GM21447 (cell line): Measurements from ENCODE around the gene SPECC1L.
"Not testable (repeated sequence)": the region's sequence is repeated elsewhere in the genome, so short reads cannot be mapped to it uniquely, and the experiment has no call there.

Experiments
- ATAC-seq: cut with Tn5 transposase; IDR thresholded peaks from one replicate; pipeline ENCODE4 v1.9.1; 2021; ENCODE audit not compliant: unreplicated experiment

SPECC1L gene

DNA sequence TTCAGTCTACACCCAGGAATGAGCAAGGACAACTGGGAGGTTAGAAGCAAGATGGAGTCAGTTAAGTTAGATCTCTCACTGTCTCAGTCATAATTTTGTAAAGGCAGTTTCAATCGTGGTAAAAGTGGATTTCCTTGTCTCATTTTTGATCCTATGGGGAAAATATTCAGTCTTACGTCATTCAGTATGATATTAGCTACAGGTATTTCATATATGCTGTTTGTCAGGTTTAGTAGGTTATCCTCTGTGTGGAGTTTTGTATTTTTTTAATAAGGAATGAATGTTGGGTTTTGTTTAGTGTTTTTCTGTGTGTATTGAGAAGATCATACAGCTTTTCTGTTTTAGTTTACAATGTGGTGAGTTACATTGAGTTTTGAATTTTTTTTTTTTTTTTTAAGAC lies 11.8 kb downstream of the SPECC1L start:
- no peak for ATAC-seq

DNA sequence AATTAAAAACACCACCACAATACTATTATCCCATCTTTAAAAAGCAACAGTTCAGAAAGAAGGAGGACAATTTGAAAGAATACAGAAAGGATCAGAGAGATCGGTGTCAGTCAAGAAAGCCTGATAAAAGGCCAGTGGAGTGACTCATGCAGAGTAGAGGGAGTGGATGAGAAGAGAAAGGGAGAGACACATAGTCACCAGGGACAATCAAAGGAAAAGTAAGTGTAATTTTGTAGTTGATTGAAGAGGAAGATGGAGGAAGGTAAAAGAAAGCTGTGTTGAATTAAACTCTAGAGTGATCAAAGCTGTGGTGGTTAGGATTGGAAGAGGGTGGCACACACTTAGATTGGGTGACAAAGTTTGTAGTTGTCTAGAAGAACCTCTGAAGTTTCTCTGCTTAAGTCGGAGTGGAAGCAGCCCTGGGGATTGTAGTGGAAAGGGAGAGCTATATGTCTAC lies 14.1 kb downstream of the SPECC1L start:
- no peak for ATAC-seq

DNA sequence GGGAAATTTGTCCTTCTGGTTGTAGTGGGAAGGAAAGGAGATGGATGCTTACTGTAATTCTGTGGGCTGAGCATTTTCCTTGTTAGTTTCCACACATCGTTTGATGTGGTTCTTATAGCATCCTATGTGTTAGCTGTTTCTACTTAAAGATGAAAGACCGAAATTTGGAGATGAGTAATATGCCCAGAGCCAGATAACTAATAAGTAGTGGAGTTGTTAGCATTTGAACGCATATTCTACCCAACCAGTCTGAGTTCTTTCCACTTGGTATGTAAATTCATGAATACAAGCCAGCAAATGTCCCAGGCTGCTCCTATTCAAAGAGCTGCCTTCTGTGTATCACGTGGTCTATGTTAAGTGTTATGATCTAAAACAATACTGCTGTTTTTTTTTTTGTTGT lies 14.6 kb downstream of the SPECC1L start:
- ATAC-seq = no peak

DNA sequence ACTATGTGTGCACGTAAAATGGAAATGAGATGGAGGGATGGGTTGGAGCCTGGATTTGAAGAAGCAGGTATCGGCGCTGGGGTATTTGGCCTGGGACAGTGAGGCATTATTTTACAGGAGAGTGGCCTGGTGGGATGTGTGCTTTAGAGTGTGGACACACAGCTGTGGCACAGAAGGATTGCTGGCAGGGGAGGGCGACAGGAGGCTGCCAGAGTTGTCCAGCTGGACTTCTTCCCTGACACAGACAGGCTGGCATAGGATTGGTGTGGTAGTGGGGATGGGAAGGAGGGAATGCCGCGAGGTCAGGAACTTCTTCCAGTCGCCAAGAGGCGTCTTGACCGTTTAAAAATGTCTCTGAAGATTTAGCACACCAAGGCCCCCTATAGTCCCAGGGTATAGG lies 16.6 kb downstream of the SPECC1L start:
- not testable (repeated sequence) for ATAC-seq

DNA sequence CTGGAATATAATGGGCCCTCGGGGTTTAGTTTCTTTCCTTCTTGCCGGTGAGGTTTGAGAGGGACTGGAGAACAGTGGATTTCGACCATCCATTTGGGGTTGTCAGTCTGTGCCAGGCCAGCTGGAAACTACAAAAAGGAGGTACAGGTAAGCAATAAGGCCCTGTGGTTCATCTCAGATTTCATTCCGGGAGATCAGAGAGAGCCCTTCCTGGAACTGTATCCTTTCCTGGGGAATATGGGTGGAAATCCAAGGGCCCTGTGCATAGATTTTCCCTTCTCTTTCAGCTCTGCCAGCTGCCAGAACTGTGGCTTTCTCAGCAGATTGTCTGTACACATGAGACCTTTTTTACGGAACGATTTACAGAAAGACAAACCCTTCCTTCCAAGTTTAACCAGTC lies 17.2 kb downstream of the SPECC1L start:
- ATAC-seq = not testable (repeated sequence)

DNA sequence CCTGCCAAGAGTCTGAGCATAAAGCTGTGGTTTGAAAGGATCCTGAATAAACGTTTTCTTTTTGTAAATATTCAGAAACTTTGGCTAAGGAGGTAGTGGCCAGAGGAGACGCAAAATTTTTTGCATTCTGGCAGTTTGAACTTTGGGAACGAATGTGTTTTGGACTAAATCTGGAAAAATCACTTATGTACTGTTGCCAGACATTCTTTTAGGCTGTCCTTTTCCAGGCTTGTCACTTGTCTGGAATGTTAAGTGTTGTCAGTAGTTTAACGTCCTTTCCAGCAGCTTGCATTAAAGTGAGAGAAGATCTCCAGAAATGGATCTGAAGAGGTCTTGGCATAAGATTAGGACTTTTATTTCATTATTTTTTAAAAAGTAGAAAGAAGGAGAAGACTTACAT lies 18.5 kb downstream of the SPECC1L start:
- no peak for ATAC-seq

DNA sequence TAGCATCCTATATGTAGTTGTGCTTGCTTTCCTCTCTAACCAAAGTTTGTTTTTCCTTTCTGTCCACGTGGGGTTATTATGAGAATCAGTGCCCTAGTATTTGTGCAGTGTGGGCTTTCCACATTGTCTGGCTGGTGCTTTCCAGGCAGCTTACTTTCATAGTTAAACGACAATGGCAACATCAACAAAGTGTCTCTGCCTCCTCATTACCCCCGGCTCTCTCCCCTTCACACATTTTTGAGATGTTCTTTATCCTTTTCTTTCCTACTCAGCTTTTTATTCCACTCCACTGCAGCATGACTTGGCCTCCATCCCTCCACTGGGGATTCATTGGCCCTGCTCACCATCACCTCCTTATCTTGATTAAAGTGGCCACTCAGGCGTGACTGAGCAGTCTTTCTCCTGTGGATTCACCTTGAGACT lies 19.1 kb downstream of the SPECC1L start:
- ATAC-seq = no peak

DNA sequence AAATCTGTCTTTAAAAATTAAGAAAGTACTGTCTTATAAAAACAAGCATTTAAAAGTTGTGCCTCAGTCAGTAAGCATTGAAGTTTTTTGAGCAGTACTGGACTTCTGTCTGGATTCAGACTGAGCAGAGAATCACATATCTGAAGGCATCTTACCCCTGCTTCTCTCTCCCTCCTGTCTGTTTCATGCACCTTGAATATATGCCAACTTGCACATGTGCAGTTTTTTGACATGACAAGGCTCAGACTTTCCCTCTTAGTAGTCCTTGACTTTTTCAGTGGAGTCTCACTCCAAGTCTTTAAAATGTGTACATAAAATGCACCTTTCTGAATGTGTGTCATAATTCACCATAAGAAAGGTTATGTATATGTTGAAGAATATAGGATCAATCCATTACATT lies 19.8 kb downstream of the SPECC1L start:
- ATAC-seq = no peak

DNA sequence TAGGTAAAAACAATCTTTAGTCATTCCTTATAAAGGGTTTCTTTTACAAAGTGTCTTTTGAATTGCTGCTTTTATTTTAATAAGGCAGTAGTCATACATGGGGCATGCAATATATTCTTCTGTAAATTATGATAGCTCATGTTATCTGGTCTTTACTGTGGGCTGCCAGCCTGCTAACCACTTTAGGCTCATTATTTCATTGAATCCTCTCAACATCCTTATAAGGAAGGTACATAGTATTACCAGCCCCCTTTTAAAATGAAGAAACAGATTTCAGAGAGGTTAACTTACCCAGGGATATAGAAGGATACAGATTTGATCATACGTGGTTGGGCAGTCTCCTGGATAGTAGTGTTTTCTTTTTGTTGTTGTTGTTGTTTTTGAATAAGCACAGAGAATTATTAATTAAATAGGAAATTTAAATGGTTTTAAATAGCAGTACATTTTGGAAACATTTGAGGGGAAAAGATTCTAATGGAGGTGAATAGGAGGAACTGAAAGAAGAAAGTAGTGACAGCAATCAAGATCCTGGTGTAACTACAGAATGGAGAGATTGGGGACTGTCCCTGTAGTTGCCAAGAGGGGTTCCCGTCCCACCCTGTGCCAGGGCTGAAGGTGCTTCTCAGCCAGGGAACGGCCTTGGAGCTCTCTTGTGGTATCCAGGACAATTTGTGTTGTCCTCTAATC lies 21.0 kb downstream of the SPECC1L start:
- no peak for ATAC-seq

DNA sequence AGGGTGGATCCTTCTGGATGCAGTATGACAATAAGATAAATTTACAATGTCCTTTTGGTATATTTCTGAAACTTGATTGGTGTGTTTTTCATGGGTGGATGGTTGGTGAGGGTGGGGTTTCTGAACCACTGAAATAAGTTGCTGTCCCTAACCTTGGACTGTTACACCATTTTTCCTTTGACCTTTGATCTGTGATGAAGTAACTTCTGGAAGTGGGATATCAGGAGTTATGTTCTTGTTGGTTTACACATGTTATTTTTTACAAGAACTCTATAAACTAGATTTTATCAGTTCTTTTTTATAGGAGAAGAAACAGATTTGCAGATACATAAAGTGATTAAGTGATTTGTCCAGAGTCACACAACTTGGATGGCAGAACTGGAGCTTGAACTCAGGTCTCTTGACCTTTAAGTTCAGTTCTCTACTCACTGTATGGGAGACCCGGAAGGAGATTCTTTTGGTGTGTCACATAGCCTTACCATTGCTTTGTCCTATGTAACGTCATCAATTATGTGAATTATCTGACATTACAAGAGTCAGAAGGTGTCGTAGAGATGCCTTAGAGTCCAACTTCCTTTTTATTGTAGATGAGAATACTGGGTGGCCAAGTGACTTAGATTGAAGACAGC lies 21.7 kb downstream of the SPECC1L start:
- not testable (repeated sequence) for ATAC-seq

DNA sequence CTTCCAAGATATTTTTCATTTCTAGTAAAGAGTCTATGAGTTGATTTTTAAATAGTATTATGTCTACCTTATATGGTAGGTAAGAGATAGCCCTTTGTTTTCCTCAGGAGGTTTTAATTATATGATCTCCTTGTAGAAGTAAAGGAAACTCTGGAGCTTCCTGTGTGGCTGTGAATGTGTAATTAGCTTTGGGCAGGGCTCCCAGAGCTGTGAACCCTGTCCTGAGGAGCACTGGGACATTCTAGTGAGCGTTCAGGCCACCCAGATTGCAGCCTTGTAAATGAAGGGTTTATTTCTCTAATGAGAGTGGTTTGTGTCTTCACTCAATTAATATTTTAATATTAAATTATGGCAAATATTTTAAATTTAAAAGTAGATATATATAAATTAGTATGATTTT lies 24.3 kb downstream of the SPECC1L start:
- not testable (repeated sequence) for ATAC-seq

DNA sequence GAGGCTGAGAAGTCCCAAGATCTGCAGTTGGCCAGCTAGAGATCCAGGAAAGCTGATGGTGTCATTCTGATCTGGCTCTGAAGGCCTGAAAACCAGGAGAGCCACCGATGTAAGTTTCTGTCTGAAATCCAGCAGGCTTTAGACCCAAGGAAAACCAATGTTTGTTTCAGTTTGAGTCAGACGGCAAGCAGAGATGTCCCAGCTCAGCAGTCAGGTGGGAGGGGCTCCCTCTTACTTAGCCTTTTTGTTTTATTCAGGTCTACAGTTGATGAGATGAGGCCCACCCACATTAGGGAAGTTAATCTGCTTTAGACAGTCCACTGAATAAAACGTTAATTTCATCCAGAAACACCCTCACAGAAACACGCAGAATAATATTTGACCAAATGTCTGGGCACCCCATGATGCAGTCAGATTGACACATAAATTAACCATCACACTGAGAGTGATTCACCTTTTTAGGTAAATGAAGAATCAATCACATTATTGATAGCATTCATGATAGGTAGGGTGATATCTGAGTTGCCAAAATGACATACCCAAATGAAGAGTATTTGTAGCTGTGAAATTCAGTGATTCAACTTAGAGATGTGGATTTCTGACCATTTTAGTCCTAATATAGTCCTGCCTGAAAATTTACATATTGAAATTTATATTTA lies 28.0 kb downstream of the SPECC1L start:
- not testable (repeated sequence) for ATAC-seq

DNA sequence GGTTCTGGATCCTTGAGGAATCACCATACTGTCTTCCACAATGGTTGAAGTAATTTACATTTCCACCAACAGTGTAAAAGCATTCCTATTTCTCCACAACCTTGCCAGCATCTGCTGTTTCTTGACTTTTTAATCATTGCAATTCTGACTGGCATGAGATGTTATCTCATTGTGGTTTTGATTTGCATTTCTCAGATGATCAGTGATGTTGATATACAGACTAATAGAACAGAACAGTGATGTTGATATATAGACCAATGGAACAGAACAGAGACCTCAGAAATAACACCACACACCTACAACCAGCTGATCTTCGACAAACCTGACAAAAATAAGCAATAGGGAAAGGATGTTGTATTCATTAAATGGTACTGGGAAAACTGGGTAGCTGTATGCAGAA lies 29.9 kb downstream of the SPECC1L start:
- ATAC-seq = not testable (repeated sequence)

DNA sequence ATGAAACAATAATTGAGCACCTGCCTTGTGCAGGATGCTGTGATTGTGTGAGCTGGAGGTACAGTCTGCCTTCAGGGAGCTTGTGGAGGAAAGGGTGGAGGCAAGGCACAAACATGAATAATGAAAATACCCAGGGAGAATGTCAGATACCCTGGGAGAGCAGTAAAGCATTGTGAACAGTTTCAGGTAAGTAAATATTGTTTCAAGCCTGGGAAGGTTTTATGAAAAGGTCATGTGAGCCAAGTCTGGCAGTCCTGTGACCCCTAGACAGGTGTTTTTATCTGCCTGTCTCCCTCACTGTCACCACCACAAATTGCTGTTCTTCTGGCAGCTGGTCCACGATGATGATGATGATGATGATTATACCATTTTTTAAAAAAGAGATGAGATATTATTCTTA lies 32.0 kb downstream of the SPECC1L start:
- no peak for ATAC-seq

DNA sequence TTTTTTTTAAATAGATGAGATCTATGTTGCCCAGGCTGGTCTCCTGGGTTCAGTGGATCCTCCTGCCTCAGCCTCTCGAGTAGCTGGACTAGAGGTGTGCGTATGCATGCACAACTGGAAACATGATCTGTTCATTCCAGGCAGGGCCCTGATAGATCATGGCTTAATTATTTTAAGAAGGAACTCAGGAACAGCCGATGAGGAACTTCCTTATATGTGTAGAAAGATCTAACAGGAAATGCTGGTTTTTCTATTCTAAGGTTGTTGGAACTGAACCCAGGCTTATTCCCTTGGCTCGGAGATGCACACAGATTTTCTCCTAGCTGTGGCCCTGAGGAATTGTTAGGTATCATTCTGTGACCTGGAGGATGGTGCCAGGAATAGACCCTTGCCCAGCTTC lies 32.4 kb downstream of the SPECC1L start:
- ATAC-seq = no peak

DNA sequence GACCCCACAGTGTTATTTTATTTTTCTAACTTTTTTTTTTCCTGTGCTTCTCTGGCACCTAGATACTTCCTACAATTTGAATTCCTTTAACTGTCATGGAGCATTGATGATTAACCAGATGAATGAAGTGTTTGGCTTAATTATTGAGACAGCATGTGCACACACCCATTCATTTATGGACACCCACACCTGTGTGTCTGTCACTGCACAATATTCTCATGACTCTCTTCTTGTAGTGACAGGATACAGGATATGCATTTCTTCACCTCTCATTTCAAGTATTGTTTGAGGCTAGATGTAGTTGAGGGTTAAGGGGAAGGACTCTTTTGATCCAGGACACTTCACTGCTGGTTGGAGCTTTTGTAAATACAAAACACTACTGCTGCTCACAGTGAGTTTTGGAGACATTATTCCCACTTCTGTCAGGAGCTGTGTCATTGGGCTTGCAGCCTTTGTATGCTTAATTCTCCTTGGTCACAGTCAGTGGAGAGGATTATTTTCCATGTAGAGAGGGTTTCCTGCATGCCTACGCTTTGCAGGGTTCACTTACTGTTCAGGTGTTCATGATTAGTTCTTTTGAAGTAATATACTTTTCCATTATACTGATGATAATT lies 33.5 kb downstream of the SPECC1L start:
- ATAC-seq = no peak

DNA sequence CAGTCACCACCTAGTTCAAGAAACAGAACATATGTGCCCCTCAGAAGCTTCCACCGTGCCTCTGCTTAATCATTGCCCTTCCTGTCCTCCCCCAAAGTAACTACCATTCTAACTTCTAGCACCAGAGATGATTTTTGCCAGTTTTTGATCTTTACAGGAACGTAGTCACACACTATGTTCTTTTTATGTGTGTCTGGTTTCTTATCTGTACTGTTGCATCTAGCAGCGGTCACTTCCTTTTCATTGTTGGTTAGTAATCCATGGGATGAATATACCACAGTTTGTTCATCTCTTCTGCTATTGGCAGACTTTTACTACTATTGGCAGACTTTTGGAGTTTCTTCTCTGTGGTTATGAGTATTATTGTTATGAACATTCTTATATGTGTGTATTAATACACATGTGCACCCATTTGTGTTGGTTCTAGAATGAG lies 34.6 kb downstream of the SPECC1L start:
- no peak for ATAC-seq

DNA sequence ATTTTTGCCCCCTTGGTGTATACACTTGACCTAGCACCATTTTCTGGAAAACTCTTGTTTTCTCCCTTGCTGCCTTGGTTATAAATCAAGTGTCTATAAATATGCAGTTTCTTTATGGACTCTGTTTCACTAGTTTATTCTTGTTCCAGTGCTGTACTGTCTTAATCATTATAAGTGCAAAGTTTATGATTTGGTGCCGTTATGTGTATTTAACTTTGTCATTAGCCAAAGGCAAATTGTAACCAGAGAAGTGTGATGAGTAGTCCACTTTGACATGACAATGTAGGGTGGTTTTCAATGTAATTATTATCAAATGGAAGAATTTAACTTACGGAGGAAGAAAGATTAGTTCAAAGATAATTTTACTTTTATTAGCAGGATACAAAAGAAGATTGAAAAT lies 40.3 kb downstream of the SPECC1L start:
- no peak for ATAC-seq

DNA sequence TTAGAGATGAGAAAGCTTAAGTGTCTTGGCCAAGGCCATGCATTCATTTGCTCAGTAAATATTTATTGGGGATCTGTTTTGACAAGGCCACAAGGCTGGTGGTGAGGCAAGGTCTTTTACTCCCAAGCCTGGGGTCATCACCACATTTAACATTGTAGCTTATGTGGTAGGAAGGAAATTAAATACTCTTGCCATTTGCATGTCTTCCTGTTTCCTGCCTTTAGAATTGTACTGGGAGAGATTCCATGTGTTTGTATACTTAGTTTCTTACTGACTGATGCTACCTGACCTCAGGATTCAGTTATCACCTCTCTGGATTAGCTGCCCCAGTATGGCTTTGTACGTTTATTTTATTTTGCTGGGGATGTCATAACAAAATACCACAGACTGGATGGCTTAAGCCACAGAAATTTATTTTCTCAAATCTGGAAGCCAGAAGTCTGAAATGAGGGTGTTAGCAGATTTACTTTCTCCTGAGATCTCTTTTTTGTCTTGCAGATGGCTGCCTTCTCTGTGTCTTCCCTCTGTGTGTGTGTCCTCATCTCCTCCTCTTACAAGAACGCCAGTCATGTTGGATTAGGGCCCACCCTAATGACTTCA lies 44.8 kb downstream of the SPECC1L start:
- no peak for ATAC-seq

DNA sequence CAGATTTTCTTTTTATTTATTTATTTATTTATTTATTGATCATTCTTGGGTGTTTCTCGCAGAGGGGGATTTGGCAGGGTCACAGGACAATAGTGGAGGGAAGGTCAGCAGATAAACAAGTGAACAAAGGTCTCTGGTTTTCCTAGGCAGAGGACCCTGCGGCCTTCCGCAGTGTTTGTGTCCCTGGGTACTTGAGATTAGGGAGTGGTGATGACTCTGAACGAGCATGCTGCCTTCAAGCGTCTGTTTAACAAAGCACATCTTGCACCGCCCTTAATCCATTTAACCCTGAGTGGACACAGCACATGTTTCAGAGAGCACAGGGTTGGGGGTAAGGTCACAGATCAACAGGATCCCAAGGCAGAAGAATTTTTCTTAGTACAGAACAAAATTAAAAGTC lies 45.6 kb downstream of the SPECC1L start:
- not testable (repeated sequence) for ATAC-seq

DNA sequence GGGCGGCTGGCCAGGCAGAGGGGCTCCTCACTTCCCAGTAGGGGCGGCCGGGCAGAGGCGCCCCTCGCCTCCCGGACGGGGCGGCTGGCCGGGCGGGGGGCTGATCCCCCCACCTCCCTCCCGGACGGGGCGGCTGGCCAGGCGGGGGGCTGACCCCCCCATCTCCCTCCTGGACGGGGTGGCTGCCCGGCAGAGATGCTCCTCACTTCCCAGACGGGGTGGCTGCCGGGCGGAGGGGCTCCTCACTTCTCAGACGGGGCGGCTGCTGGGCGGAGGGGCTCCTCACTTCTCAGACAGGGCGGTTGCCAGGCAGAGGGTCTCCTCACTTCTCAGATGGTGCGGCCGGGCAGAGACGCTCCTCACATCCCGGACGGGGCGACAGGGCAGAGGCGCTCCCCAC lies 46.9 kb downstream of the SPECC1L start:
- ATAC-seq = not testable (repeated sequence)
